Vagina (tissue), 2 donors: ENCODE results near the gene RNU6-8. TPM values are rescaled to one million over a fixed set of nuclear protein-coding genes. Genes with fewer than 3 reads are reported as not detected.

Experiments used
- DNase-seq, 2 donors: peaks; one replicate each; pipeline ENCODE4 v3.0.0-alpha.2; 2017; ENCODE audit errors: extremely low spot score in 2 of 2
- H3K27ac ChIP-seq: fragments of 200-600 bp; sonication (generic); one replicate; pipeline ENCODE4 v1.5.1; 2019
- H3K27me3 ChIP-seq: fragments of 200-600 bp; sonication (generic); one replicate; pipeline ENCODE4 v1.5.1; 2019
- H3K36me3 ChIP-seq, 2 donors: fragments of 200-600 bp; sonication (generic); one replicate each; pipeline ENCODE4 v1.5.1; 2017 to 2019
- H3K4me1 ChIP-seq: fragments of 200-600 bp; sonication (generic); one replicate; pipeline ENCODE4 v1.5.1; 2019
- H3K4me3 ChIP-seq, 2 donors: fragments of 200-600 bp; sonication (generic); 1 replicate in 1 of 2; 2 replicates in 1 of 2; pipeline ENCODE4 v1.5.1; 2016 to 2019
- H3K9me3 ChIP-seq: fragments of 200-600 bp; sonication (generic); one replicate; pipeline ENCODE4 v1.5.1; 2019
- POLR2A ChIP-seq, 2 donors: fragments of 450-650 bp; IDR thresholded peaks; one replicate each; pipeline ENCODE4 v1.6.1; 2017; ENCODE audit warnings: antibody characterized with exemption in 2 of 2, mild to moderate bottlenecking in 2 of 2, moderate library complexity in 2 of 2
- POLR2AphosphoS5 ChIP-seq, 2 donors: sonication (generic); formaldehyde crosslinking; IDR thresholded peaks; one replicate each; pipeline ENCODE4 v1.9.0; 2017; ENCODE audit warnings: antibody characterized with exemption in 2 of 2, mild to moderate bottlenecking in 2 of 2, low read depth in 1 of 2; ENCODE audit not compliant: insufficient read depth in 1 of 2
- intact Hi-C: fragments of 100-400 bp; cut with DNase I; formaldehyde crosslinking; loops from one replicate; pipeline ENCODE4 v1.15.1; 2023
- small RNA-seq: library from RNA; depleted of rRNA; stranded (forward); fragments of <200 nt; gene quantifications from one replicate; pipeline ENCODE3, GENCODE V24; 2016
- total RNA-seq: library from RNA; depleted of rRNA; stranded (reverse); fragments of >200 nt; gene quantifications from one replicate; pipeline ENCODE4 v1.2.3, GENCODE V29; 2016
- TF ChIP-seq, protein P1 (sequence below), 3 experiments: fragments of 450-650 bp in 2 of 3; fragments of 200-600 bp in 1 of 3; sonication (generic) in 1 of 3; IDR thresholded peaks; one replicate each; pipeline ENCODE4 v1.5.1; 2017 to 2019; ENCODE audit warnings: antibody characterized with exemption in 3 of 3, mild to moderate bottlenecking in 2 of 3, moderate library complexity in 2 of 3

Gene RNU6-8
- total RNA-seq, 1 donor from 2014 or later, result not detected

DNA sequence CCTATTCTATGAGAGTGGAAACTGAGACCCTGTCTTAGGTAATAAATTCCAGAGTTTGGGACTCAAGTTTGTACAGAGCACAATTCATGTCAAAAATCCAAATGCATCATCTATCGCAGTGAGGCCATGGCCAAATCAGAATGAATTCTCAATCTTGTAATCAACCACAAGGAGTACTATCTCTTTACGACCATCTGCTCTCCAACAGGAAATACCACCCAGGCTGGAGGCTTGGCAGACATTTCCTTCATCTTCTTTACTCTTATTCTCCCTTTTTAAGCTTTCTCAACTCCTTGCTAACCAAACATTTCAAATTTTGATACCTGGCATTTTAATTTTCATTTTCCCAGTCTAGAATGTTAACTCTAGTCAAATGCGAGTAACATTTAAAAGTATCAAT lies 33.9 kb downstream of the RNU6-8 start:
- Histone ChIP-seq H3K36me3 (no peaks in the 10 kb centered on the region), H3K27ac (no peak overlapping the region), H3K9me3 (no peaks in the 10 kb centered on the region), H3K4me1 (no peaks in the 10 kb centered on the region), H3K27me3 (no peaks in the 10 kb centered on the region), H3K4me3 (no peak overlapping the region)
- DNase-seq, result no peak
- intact Hi-C loops, result no loop called here
- TF ChIP-seq POLR2AphosphoS5 (IDR thresholded peaks at IDR 0.05; ENCODE audit: insufficient read depth in 1 of 2, low read depth in 1 of 2), result no peak
- TF ChIP-seq, protein P1, sequence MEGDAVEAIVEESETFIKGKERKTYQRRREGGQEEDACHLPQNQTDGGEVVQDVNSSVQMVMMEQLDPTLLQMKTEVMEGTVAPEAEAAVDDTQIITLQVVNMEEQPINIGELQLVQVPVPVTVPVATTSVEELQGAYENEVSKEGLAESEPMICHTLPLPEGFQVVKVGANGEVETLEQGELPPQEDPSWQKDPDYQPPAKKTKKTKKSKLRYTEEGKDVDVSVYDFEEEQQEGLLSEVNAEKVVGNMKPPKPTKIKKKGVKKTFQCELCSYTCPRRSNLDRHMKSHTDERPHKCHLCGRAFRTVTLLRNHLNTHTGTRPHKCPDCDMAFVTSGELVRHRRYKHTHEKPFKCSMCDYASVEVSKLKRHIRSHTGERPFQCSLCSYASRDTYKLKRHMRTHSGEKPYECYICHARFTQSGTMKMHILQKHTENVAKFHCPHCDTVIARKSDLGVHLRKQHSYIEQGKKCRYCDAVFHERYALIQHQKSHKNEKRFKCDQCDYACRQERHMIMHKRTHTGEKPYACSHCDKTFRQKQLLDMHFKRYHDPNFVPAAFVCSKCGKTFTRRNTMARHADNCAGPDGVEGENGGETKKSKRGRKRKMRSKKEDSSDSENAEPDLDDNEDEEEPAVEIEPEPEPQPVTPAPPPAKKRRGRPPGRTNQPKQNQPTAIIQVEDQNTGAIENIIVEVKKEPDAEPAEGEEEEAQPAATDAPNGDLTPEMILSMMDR (IDR thresholded peaks at IDR 0.05), result no peak

DNA sequence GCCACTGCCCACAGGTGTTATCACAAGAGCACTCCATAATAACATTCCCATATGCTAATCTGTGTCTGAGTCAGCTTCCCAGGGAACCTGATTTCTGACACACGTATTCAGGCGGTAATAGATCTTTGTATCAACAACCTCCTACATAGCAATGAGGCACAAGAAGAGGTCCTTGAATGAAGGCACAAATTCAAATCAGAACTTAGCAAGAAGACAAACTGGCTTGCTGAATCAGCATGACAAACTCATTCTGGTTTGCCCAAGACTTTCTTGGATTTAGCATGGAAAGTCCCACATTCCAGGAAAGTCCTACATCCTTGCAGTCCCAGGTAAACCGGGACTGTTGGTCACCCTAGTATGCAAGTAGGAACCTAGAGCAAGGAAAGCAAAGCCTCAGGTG lies 35.2 kb downstream of the RNU6-8 start:
- H3K27me3 ChIP-seq, result no peaks in the 10 kb centered on the region
- no peaks in the 10 kb centered on the region for H3K9me3 ChIP-seq
- H3K36me3 ChIP-seq, result no peaks in the 10 kb centered on the region
- no peak overlapping the region for H3K27ac ChIP-seq
- no peak for DNase-seq
- H3K4me1 ChIP-seq, result no peaks in the 10 kb centered on the region
- H3K4me3 ChIP-seq, result no peak overlapping the region
- TF ChIP-seq, protein P1 (IDR thresholded peaks at IDR 0.05), result no peak
- TF ChIP-seq POLR2A (IDR thresholded peaks at IDR 0.05), result no peak
- no peak for TF ChIP-seq POLR2AphosphoS5 (IDR thresholded peaks at IDR 0.05; ENCODE audit: insufficient read depth in 1 of 2, low read depth in 1 of 2)
- intact Hi-C loops, result no loop called here

- Histone ChIP-seq H3K4me1 (no peaks in the 10 kb centered on the region), H3K27ac (no peak overlapping the region), H3K36me3 (no peaks in the 10 kb centered on the region), H3K9me3 (no peaks in the 10 kb centered on the region), H3K27me3 (no peaks in the 10 kb centered on the region), H3K4me3 (no peak overlapping the region)
- DNase-seq, result no peak
- intact Hi-C loops, result no loop called here
- TF ChIP-seq, protein P1 (IDR thresholded peaks at IDR 0.05), result no peak
- TF ChIP-seq POLR2AphosphoS5 (IDR thresholded peaks at IDR 0.05; ENCODE audit: insufficient read depth in 1 of 2, low read depth in 1 of 2) (no peak), POLR2A (IDR thresholded peaks at IDR 0.05) (no peak)
These were observed 36.1 kb downstream of the RNU6-8 start for GRCh38 chr14:32166924-32167323.

- no peaks in the 10 kb centered on the region for H3K36me3 ChIP-seq
- intact Hi-C loops, result no loop called here
- no peaks in the 10 kb centered on the region for H3K27me3 ChIP-seq
- H3K9me3 ChIP-seq, result no peaks in the 10 kb centered on the region
- no peak overlapping the region for H3K4me3 ChIP-seq
- H3K27ac ChIP-seq, result no peak overlapping the region
- no peaks in the 10 kb centered on the region for H3K4me1 ChIP-seq
- TF ChIP-seq POLR2A (IDR thresholded peaks at IDR 0.05), result no peak
- no peak for TF ChIP-seq POLR2AphosphoS5 (IDR thresholded peaks at IDR 0.05; ENCODE audit: insufficient read depth in 1 of 2, low read depth in 1 of 2)
- TF ChIP-seq, protein P1 (IDR thresholded peaks at IDR 0.05), result no peak
- no peak for DNase-seq
These were observed 37.0 kb downstream of the RNU6-8 start for GRCh38 chr14:32166029-32166428.

Small RNA genes within 50 kb of the gene (small RNA-seq; reads per million reads assigned to genes)
- gene RNU6-7 (not detected), gene RNU6-8 (not detected)

Other genes with a start within 250 kb of the RNU6-8 start
- 90.6 TPM for gene ARHGAP5, start 126.0 kb downstream of the RNU6-8 start, total RNA-seq
- not detected for gene RNU6-7, start 1.2 kb downstream of the RNU6-8 start, total RNA-seq
- gene AKAP6, start 126.0 kb upstream of the RNU6-8 start, total RNA-seq, result 3.9 TPM